GM18909 (cell line): ENCODE data around the gene TMEM151A.

Source experiments
- ATAC-seq: cut with Tn5 transposase; IDR thresholded peaks from one replicate; pipeline ENCODE4 v1.9.1; 2021; ENCODE audit warnings: mild to moderate bottlenecking; ENCODE audit not compliant: unreplicated experiment, poor library complexity

Gene TMEM151A

GRCh38 chr11:66282468-66283455 lies 8.9 kb upstream of the TMEM151A start:
- ATAC-seq = peak; percentile 72

- no peak for ATAC-seq
Observed at GRCh38 chr11:66283461-66284105, 8.1 kb upstream of the TMEM151A start.

- no peak for ATAC-seq
Observed at GRCh38 chr11:66284526-66285078, 7.1 kb upstream of the TMEM151A start.

GRCh38 chr11:66285250-66285947 lies 6.3 kb upstream of the TMEM151A start:
- ATAC-seq = no peak

GRCh38 chr11:66286699-66287098 lies 5.0 kb upstream of the TMEM151A start:
- ATAC-seq = no peak

GRCh38 chr11:66287211-66287888 lies 4.3 kb upstream of the TMEM151A start:
- ATAC-seq = no peak

GRCh38 chr11:66287889-66288670 lies 3.6 kb upstream of the TMEM151A start:
- no peak for ATAC-seq

GRCh38 chr11:66288671-66289547 lies 2.8 kb upstream of the TMEM151A start, which contains the start of gene YIF1A:
YIF1A (minus strand) TSS chr11:66289143; CDS start chr11:66288985, 158 bp downstream.
- peak; percentile 87 for ATAC-seq

GRCh38 chr11:66289548-66290329 lies 2.0 kb upstream of the TMEM151A start:
- ATAC-seq = peak; percentile 36

- ATAC-seq = no peak
Observed at GRCh38 chr11:66290330-66290621, 1.4 kb upstream of the TMEM151A start.

- ATAC-seq = no peak
Observed at GRCh38 chr11:66291303-66291705, 390 bp upstream of the TMEM151A start.

GRCh38 chr11:66292543-66293332 lies 1.0 kb downstream of the TMEM151A start:
- no peak for ATAC-seq

GRCh38 chr11:66293352-66293751 lies 1.7 kb downstream of the TMEM151A start:
- no peak for ATAC-seq

- ATAC-seq = no peak
Observed at GRCh38 chr11:66293777-66294625, 2.3 kb downstream of the TMEM151A start.

GRCh38 chr11:66294626-66295620 lies 3.2 kb downstream of the TMEM151A start:
- no peak for ATAC-seq
